Activated naive CD8-positive, alpha-beta T cell treated with anti-CD3 and anti-CD28 coated beads, Interleukin-2, amount 10 ng/mL, durations not matched to agents 7 days and 5 days (primary cell): ENCODE measurements around the gene ZNF367. TPM values are rescaled to one million over a fixed set of nuclear protein-coding genes. Genes with fewer than 3 reads are reported as not detected.
A peak's percentile ranks its signal among the peaks of the same experiment; 100 is the strongest.

Experiments
- ATAC-seq: fragments of 150-1000 bp; cut with Tn5 transposase; one replicate; pipeline ENCODE4 v1.10.0; 2021; ENCODE audit warnings: low read depth, moderate library complexity
- POLR2A ChIA-PET: fragments of 350-600 bp; sonication (Branson Sonifier 250); formaldehyde crosslinking; loops from one replicate; lab custom pipeline; 2021; ENCODE audit warnings: antibody characterized with exemption; lab: Charles Lee
- DNase-seq: peaks from one replicate; pipeline ENCODE4 v3.0.0; 2021
- H3K27ac Mint-ChIP-seq: one replicate; pipeline ENCODE4 v1.8.0; 2022; ENCODE audit warnings: mild to moderate bottlenecking, mixed read lengths
- H3K27me3 Mint-ChIP-seq: one replicate; pipeline ENCODE4 v1.8.0; 2022; ENCODE audit warnings: mild to moderate bottlenecking, moderate library complexity, mixed read lengths
- H3K36me3 Mint-ChIP-seq: one replicate; pipeline ENCODE4 v1.8.0; 2021; ENCODE audit warnings: mild to moderate bottlenecking, mixed read lengths
- H3K4me1 Mint-ChIP-seq: one replicate; pipeline ENCODE4 v1.8.0; 2021; ENCODE audit warnings: mixed read lengths
- H3K4me3 Mint-ChIP-seq: one replicate; pipeline ENCODE4 v1.8.0; 2022; ENCODE audit warnings: mild to moderate bottlenecking, moderate library complexity, mixed read lengths
- H3K9me3 Mint-ChIP-seq: one replicate; pipeline ENCODE4 v1.8.0; 2021; ENCODE audit warnings: mixed read lengths
- total RNA-seq, 2 experiments: library from RNA; stranded (reverse); gene quantifications; one replicate each; pipeline ENCODE4 v1.2.3, GENCODE V29; 2021

ZNF367 gene
- total RNA-seq, 2 experiments from 2014 or later, result 26.0 to 27.3 TPM

DNA sequence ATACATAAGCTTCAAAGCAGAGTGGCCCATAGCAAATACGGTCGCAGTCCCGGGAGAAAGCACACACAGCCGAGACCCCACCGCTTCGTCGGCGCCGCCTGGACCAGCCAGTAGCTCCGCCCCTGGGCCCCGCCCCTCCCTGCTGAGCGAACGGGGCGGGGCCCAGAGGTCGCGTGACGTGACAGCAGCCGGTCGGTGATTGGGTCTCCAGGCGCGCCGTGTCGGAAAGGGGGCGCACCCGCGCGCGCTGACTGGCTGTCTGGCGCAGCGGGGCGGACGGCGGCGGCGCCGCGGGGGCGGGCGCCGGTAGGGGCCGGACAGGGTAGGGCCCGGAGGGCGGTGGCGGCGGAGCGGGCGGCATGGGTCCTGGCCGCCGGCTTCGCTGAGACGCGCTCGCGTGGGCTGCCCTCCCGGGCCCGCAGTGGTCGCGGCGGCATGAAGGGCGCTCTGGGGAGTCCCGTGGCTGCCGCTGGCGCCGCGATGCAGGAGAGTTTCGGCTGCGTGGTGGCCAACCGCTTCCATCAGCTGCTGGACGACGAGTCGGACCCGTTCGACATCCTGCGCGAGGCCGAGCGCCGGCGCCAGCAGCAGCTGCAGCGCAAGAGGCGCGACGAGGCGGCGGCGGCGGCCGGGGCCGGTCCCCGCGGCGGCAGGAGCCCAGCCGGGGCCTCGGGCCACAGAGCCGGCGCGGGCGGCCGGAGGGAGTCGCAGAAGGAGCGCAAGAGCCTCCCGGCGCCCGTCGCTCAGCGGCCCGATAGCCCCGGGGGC is 31.9 kb upstream of the ZNF367 start, which contains the start of gene HABP4:
HABP4 (plus strand) TSS at position 325 of the 768 bp plus-strand sequence; CDS start at position 436, 111 bp downstream.
- H3K27me3 Mint-ChIP-seq, result peaks cover 26% of the 10 kb centered on the region
- H3K36me3 Mint-ChIP-seq, result no peaks in the 10 kb centered on the region
- H3K4me1 Mint-ChIP-seq, result peaks cover 12% of the 10 kb centered on the region
- H3K27ac Mint-ChIP-seq, result peak within 1 kb of the TSS; percentile 73
- POLR2A ChIA-PET, result interaction anchor here (0.6 to 2.6 kb wide), 3 partner anchors 31 to 426 kb away, joined by 3 to 16 read pairs (median 5); partner anchors contain the start of gene ZNF367
- H3K9me3 Mint-ChIP-seq, result no peaks in the 10 kb centered on the region
- peak; percentile 98 for DNase-seq
- peak; percentile 99 for ATAC-seq
- peak within 1 kb of the TSS; percentile 84 for H3K4me3 Mint-ChIP-seq

DNA sequence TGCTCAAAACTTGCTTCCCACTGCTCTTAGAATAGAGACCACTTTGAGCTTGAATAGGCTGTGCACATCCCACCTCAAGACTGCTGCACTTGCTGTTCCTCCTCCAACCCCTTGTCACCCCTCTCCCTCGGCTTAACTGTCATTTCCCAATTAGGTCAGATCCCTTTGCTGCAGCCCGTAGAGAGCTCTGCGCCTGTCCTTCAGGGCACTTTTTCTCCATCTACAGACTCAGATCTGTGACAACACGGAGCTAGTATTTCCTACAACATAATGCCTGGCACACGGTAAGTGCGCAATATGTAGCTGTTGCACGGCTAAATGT is 31.3 kb upstream of the ZNF367 start:
- H3K4me1 Mint-ChIP-seq, result peaks cover 12% of the 10 kb centered on the region
- H3K27ac Mint-ChIP-seq, result peak overlapping the region; percentile 15
- no peaks in the 10 kb centered on the region for H3K9me3 Mint-ChIP-seq
- H3K27me3 Mint-ChIP-seq, result peaks cover 26% of the 10 kb centered on the region
- no peak for DNase-seq
- POLR2A ChIA-PET, result interaction anchor here (0.6 to 2.6 kb wide), 3 partner anchors 31 to 426 kb away, joined by 3 to 16 read pairs (median 5); partner anchors contain the start of gene ZNF367
- H3K36me3 Mint-ChIP-seq, result no peaks in the 10 kb centered on the region
- ATAC-seq, result no peak
- H3K4me3 Mint-ChIP-seq, result peak overlapping the region; percentile 83

- Mint-ChIP-seq H3K27me3 (peaks cover 26% of the 10 kb centered on the region), H3K27ac (no peak overlapping the region), H3K36me3 (no peaks in the 10 kb centered on the region), H3K4me3 (no peak overlapping the region), H3K4me1 (peaks cover 12% of the 10 kb centered on the region), H3K9me3 (no peaks in the 10 kb centered on the region)
- POLR2A ChIA-PET, result no interaction called here
- DNase-seq (no peak), ATAC-seq (no peak)
These were observed 30.5 kb upstream of the ZNF367 start for GRCh38 chr9:96448546-96449170.

- no peak for ATAC-seq
- POLR2A ChIA-PET, result no interaction called here
- H3K36me3 Mint-ChIP-seq, result no peaks in the 10 kb centered on the region
- no peak overlapping the region for H3K4me3 Mint-ChIP-seq
- H3K27me3 Mint-ChIP-seq, result peaks cover 26% of the 10 kb centered on the region
- peaks cover 11% of the 10 kb centered on the region for H3K4me1 Mint-ChIP-seq
- no peak for DNase-seq
- no peaks in the 10 kb centered on the region for H3K9me3 Mint-ChIP-seq
- H3K27ac Mint-ChIP-seq, result no peak overlapping the region
These were observed 29.2 kb upstream of the ZNF367 start for GRCh38 chr9:96447406-96447805.

DNA sequence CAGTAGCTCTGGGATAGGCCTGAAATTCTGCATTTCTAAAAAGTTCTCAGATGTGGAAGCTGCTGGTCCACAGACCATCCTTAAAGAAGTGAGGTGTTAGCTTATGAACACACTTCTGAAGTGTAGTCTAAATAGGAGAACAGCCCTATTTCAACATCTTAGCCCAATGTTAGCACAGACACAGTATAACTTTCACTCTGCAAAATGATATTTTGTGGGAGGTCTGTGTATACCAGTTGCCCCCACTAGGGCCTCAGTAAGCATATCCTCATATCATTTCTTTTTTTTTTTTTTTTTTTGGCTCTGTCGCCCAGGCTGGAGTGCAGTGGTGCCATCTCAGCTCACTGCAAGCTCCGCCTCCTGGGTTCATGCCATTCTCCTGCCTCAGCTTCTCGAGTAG is 24.3 kb upstream of the ZNF367 start:
- H3K4me1 Mint-ChIP-seq, result no peaks in the 10 kb centered on the region

DNA sequence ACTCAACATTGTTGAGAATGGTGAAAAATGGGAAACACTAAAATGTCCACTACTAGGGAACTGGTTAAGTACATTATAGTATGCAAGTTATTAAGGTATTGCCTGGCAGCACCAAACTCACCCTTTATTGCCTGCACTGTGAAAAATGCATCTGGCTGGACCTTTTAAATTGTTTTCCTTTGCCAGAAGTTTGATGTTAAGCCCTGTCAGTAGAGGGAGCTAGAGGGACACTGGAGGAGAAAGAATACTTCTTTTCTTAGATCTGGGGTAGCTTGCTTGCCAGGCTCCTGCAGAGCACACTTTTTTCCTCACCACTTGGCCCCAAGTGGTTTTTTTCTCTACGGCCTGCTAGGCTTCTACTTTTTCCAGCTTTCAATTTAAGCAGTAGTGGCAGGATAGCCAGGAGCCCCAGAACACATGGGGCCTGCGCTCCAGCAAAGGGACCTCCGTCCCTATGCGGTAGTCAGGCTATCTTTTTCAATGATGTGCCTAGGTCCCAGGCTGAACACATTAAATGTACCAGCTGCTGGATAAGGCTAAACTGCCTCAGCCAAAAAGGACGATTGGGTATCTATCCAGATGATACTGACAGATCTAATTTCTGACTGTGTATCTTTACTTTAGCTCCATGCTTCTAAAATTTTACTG is 23.8 kb upstream of the ZNF367 start:
- Mint-ChIP-seq H3K36me3 (no peaks in the 10 kb centered on the region), H3K4me1 (no peaks in the 10 kb centered on the region), H3K4me3 (no peak overlapping the region), H3K27me3 (peaks cover 2% of the 10 kb centered on the region), H3K9me3 (no peaks in the 10 kb centered on the region), H3K27ac (no peak overlapping the region)
- ATAC-seq, result no peak
- DNase-seq, result no peak
- POLR2A ChIA-PET, result interaction anchor here (0.6 kb wide), 1 partner anchor 10 kb away, joined by 4 read pairs; no protein-coding TSS in a partner anchor

More for the DNA sequence above, 24.3 kb upstream of the ZNF367 start:
- H3K27ac Mint-ChIP-seq, result no peak overlapping the region
- no peak for DNase-seq
- no peak for ATAC-seq
- POLR2A ChIA-PET, result interaction anchor here (0.6 kb wide), 1 partner anchor 9 kb away, joined by 4 read pairs; no protein-coding TSS in a partner anchor
- H3K4me3 Mint-ChIP-seq, result no peak overlapping the region
- H3K36me3 Mint-ChIP-seq, result no peaks in the 10 kb centered on the region
- no peaks in the 10 kb centered on the region for H3K9me3 Mint-ChIP-seq
- H3K27me3 Mint-ChIP-seq, result peaks cover 7% of the 10 kb centered on the region

DNA sequence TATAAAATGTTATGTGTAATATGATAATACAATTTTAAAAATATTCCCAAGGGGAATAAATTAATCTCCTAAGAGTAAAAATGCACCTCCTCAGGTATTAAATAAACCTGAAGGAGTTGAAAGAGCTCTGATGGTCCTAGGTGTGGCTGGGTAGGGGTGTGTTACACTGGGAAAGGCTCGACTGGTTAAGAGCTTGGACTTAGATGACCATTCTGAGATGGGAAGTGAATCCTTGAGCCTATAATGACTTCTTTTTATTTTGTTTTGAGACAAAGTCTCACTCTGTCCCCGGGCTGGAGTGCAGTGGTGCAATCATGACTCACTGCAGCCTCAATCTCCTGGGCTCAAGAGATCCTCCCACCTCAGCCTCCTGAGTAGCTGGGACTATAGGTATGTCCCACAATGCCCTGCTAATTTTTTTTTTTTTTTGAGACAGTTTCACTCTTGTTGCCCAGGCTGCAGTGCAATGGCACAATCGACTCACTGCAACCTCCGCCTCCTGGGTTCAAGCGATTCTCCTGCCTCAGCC is 22.6 kb upstream of the ZNF367 start:
- Mint-ChIP-seq H3K27me3 (peaks cover 2% of the 10 kb centered on the region), H3K9me3 (no peaks in the 10 kb centered on the region), H3K36me3 (no peaks in the 10 kb centered on the region), H3K27ac (no peak overlapping the region), H3K4me1 (no peaks in the 10 kb centered on the region), H3K4me3 (no peak overlapping the region)
- ATAC-seq (no peak), DNase-seq (no peak)
- POLR2A ChIA-PET, result no interaction called here

GRCh38 chr9:96437454-96437853 is 19.3 kb upstream of the ZNF367 start:
- POLR2A ChIA-PET, result no interaction called here
- H3K27ac Mint-ChIP-seq, result no peak overlapping the region
- H3K4me1 Mint-ChIP-seq, result no peaks in the 10 kb centered on the region
- H3K4me3 Mint-ChIP-seq, result no peak overlapping the region
- H3K9me3 Mint-ChIP-seq, result no peaks in the 10 kb centered on the region
- ATAC-seq (no peak), DNase-seq (no peak)
- H3K36me3 Mint-ChIP-seq, result no peaks in the 10 kb centered on the region
- H3K27me3 Mint-ChIP-seq, result no peaks in the 10 kb centered on the region

- DNase-seq (no peak), ATAC-seq (no peak)
- Mint-ChIP-seq H3K9me3 (no peaks in the 10 kb centered on the region), H3K4me1 (no peaks in the 10 kb centered on the region), H3K27me3 (no peaks in the 10 kb centered on the region), H3K4me3 (no peak overlapping the region), H3K36me3 (no peaks in the 10 kb centered on the region), H3K27ac (no peak overlapping the region)
- POLR2A ChIA-PET, result no interaction called here
These were observed 18.4 kb upstream of the ZNF367 start for GRCh38 chr9:96436456-96437126.

DNA sequence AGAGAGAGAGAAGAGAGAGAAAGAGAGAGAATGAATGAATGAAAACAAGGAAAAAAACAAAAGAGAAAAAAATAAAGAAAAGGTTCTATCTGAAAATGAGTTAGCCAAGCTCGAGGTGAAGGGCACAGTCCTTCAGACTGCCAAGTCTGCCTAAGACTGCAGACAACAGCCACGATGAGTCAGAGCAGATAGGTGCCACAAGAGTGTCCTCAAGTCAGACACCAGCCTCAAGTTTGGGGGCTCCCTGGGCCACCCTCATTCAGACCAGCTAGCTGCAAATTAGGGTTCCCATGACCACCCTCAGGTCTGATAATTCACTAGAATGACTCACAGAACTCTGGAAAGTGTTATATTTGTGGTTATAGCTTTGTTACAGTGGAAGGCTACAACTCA is 17.9 kb upstream of the ZNF367 start:
- POLR2A ChIA-PET, result no interaction called here
- Mint-ChIP-seq H3K9me3 (no peaks in the 10 kb centered on the region), H3K4me3 (no peak overlapping the region), H3K36me3 (no peaks in the 10 kb centered on the region), H3K27ac (no peak overlapping the region), H3K4me1 (no peaks in the 10 kb centered on the region), H3K27me3 (no peaks in the 10 kb centered on the region)
- ATAC-seq (no peak), DNase-seq (no peak)

GRCh38 chr9:96435345-96435744 is 17.2 kb upstream of the ZNF367 start:
- Mint-ChIP-seq H3K27ac (no peak overlapping the region), H3K4me3 (no peak overlapping the region), H3K4me1 (no peaks in the 10 kb centered on the region), H3K27me3 (no peaks in the 10 kb centered on the region), H3K9me3 (no peaks in the 10 kb centered on the region), H3K36me3 (no peaks in the 10 kb centered on the region)
- DNase-seq (no peak), ATAC-seq (no peak)
- POLR2A ChIA-PET, result interaction anchor here (0.9 kb wide), 1 partner anchor 16 kb away, joined by 3 read pairs; no protein-coding TSS in a partner anchor

GRCh38 chr9:96430377-96430776 is 12.2 kb upstream of the ZNF367 start:
- Mint-ChIP-seq H3K27me3 (no peaks in the 10 kb centered on the region), H3K27ac (no peak overlapping the region), H3K4me3 (no peak overlapping the region), H3K36me3 (no peaks in the 10 kb centered on the region), H3K4me1 (peaks cover 8% of the 10 kb centered on the region), H3K9me3 (no peaks in the 10 kb centered on the region)
- POLR2A ChIA-PET, result no interaction called here
- DNase-seq (no peak), ATAC-seq (no peak)

GRCh38 chr9:96429732-96430131 is 11.6 kb upstream of the ZNF367 start:
- POLR2A ChIA-PET, result no interaction called here

More at GRCh38 chr9:96429732-96430131, 11.6 kb upstream of the ZNF367 start:
- Mint-ChIP-seq H3K27ac (no peak overlapping the region), H3K9me3 (no peaks in the 10 kb centered on the region), H3K27me3 (no peaks in the 10 kb centered on the region), H3K4me3 (no peak overlapping the region), H3K36me3 (no peaks in the 10 kb centered on the region), H3K4me1 (peaks cover 10% of the 10 kb centered on the region)
- no peak for ATAC-seq
- DNase-seq, result no peak
